CD14-positive monocyte (primary cell): ENCODE measurements around the gene MYH16. TPM values are rescaled to one million over a fixed set of nuclear protein-coding genes. Genes with fewer than 3 reads are reported as not detected.
"Not testable (repeated sequence)": the region's sequence is repeated elsewhere in the genome, so short reads cannot be mapped to it uniquely, and the experiment has no call there.

Source experiments
- DNase-seq, 3 donors: peaks; one replicate each; pipeline ENCODE4 v3.0.0-alpha.2; 2011 to 2022
- H2AFZ ChIP-seq: 2 replicates; pipeline ENCODE4 v1.6.0; 2012; ENCODE audit warnings: mild to moderate bottlenecking, low read depth, low read length, inconsistent platforms; ENCODE audit not compliant: insufficient read depth, poor library complexity, severe bottlenecking
- H3K27ac ChIP-seq, 2 donors: 1 replicate in 1 of 2; 2 replicates in 1 of 2; pipeline ENCODE4 v1.5.1; 2012 to 2013; ENCODE audit warnings: low read length in 2 of 2, control low read depth in 1 of 2, inconsistent platforms in 1 of 2, low read depth in 1 of 2, mild to moderate bottlenecking in 1 of 2
- H3K27me3 ChIP-seq, 2 donors: one replicate each; pipeline versions ENCODE4 v1.6.0 to v1.6.1; 2011 to 2013; ENCODE audit warnings: low read length in 2 of 2; ENCODE audit not compliant: control insufficient read depth in 2 of 2, insufficient read depth in 2 of 2
- H3K36me3 ChIP-seq, 2 donors: replicated peaks in 1 of 2; 1 replicate in 1 of 2; 2 replicates in 1 of 2; pipeline versions ENCODE4 v1.5.1 to v1.6.1; 2012 to 2013; ENCODE audit warnings: low read length in 2 of 2, control low read depth in 1 of 2, inconsistent platforms in 1 of 2, mild to moderate bottlenecking in 1 of 2; ENCODE audit not compliant: insufficient read depth in 2 of 2, control insufficient read depth in 1 of 2
- H3K4me1 ChIP-seq, 2 donors: 1 replicate in 1 of 2; 2 replicates in 1 of 2; pipeline versions ENCODE4 v1.5.1 to v1.6.1; 2012 to 2013; ENCODE audit warnings: low read length in 2 of 2, control low read depth in 1 of 2, inconsistent platforms in 1 of 2, mild to moderate bottlenecking in 1 of 2, moderate library complexity in 1 of 2; ENCODE audit not compliant: insufficient read depth in 2 of 2, control insufficient read depth in 1 of 2
- H3K4me2 ChIP-seq: replicated peaks from 2 replicates; pipeline ENCODE3; 2012; ENCODE audit warnings: low read length, moderate library complexity, mild to moderate bottlenecking; ENCODE audit not compliant: poor library complexity, severe bottlenecking; ENCODE audit errors: extremely low read depth
- H3K4me3 ChIP-seq, 3 experiments: fragments of 200-600 bp in 1 of 3; sonication (generic) in 1 of 3; replicated peaks in 1 of 3; 1 replicate in 2 of 3; 2 replicates in 1 of 3; pipeline ENCODE4 v1.5.1; 2011 to 2013; ENCODE audit warnings: low read length in 3 of 3, mild to moderate bottlenecking in 3 of 3, control low read depth in 2 of 3, low read depth in 2 of 3, inconsistent platforms in 1 of 3, moderate library complexity in 1 of 3
- H3K79me2 ChIP-seq: 2 replicates; pipeline ENCODE4 v1.6.0; 2012; ENCODE audit warnings: mild to moderate bottlenecking, control low read depth, inconsistent platforms, low read length, moderate library complexity; ENCODE audit not compliant: insufficient read depth
- H3K9ac ChIP-seq: 2 replicates; pipeline ENCODE4 v1.6.0; 2017; ENCODE audit warnings: low read length, mild to moderate bottlenecking; ENCODE audit not compliant: insufficient read depth, poor library complexity, severe bottlenecking
- H3K9me3 ChIP-seq, 2 donors: replicated peaks in 1 of 2; 1 replicate in 1 of 2; 2 replicates in 1 of 2; pipeline versions ENCODE4 v1.5.1 to v1.6.1; 2012 to 2013; ENCODE audit warnings: low read length in 2 of 2, control low read depth in 1 of 2; ENCODE audit not compliant: control insufficient read depth in 1 of 2, insufficient read depth in 1 of 2
- H4K20me1 ChIP-seq: 2 replicates; pipeline ENCODE4 v1.6.0; 2012; ENCODE audit warnings: mild to moderate bottlenecking, low read length, control low read depth, moderate library complexity; ENCODE audit not compliant: insufficient read depth
- H3K27ac Mint-ChIP-seq, 7 donors: one replicate each; pipeline ENCODE4 v1.8.0; 2020; ENCODE audit warnings: mild to moderate bottlenecking in 7 of 7, mixed read lengths in 7 of 7, moderate library complexity in 6 of 7, inconsistent platforms in 2 of 7
- H3K27me3 Mint-ChIP-seq, 3 donors: one replicate each; pipeline ENCODE4 v1.8.0; 2021 to 2022; ENCODE audit warnings: low read depth in 3 of 3, mild to moderate bottlenecking in 3 of 3, mixed read lengths in 3 of 3, moderate library complexity in 3 of 3, inconsistent platforms in 1 of 3
- H3K36me3 Mint-ChIP-seq, 2 donors: one replicate each; pipeline ENCODE4 v1.8.0; 2020; ENCODE audit warnings: mixed read lengths in 2 of 2, inconsistent platforms in 1 of 2, mild to moderate bottlenecking in 1 of 2
- H3K4me1 Mint-ChIP-seq: one replicate; pipeline ENCODE4 v1.8.0; 2020; ENCODE audit warnings: mild to moderate bottlenecking, mixed read lengths
- H3K4me3 Mint-ChIP-seq, 2 donors: one replicate each; pipeline ENCODE4 v1.8.0; 2020; ENCODE audit warnings: mild to moderate bottlenecking in 2 of 2, mixed read lengths in 2 of 2, moderate library complexity in 1 of 2
- H3K9me3 Mint-ChIP-seq, 7 donors: one replicate each; pipeline ENCODE4 v1.8.0; 2020 to 2022; ENCODE audit warnings: mixed read lengths in 7 of 7, mild to moderate bottlenecking in 6 of 7, moderate library complexity in 6 of 7, inconsistent platforms in 2 of 7
- CTCF ChIP-seq: fragments of 200-600 bp; IDR thresholded peaks from one replicate; pipeline ENCODE4 v1.8.0; 2022; ENCODE audit warnings: antibody characterized with exemption, mild to moderate bottlenecking
- WGBS: methylation state at CpG from one replicate; pipeline ENCODE4 v1.1.5; 2013; ENCODE audit warnings: missing lambda C conversion rate; ENCODE audit not compliant: insufficient coverage; 5-methylcytosine and 5-hydroxymethylcytosine counted together
- intact Hi-C, 2 donors: fragments of 100-400 bp; cut with micrococcal nuclease; formaldehyde crosslinking; loops; one replicate each; pipeline versions ENCODE4 v1.15.0 to v1.15.1; 2023
- polyA plus RNA-seq, 3 donors: library from polyadenylated mRNA; depleted of rRNA in 1 of 3; unstranded in 2 of 3; stranded (reverse) in 1 of 3; fragments of 300-500 nt in 2 of 3; fragments of >200 nt in 1 of 3; fragmentation: Illumina TruSeq in 2 of 3; gene quantifications; 1 replicate in 2 of 3; 2 replicates in 1 of 3; pipeline ENCODE4 v1.2.3, GENCODE V29; 2012 to 2021

MYH16 gene
- polyA plus RNA-seq, 3 donors, result not detected

DNA sequence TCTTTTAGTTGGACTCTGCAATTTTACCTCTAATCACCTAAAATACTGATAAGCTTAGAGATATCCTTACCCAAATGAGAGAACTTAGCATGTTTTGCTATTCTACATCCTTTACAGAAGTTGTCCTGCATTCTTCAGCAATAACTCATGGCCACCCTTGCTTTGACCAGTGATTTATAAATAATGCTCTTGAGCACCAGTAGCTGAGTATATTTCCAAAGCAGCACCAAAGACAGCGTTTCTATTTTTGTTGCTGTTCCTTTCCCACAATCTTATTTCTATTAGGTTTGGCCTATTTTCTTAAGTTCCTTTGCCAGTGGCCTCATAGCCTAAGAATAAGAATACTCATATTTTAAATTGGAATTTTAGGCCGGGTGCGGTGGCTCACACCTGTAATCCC, 68.0 kb downstream of the MYH16 start:
- no peak overlapping the region for H3K4me3 ChIP-seq
- no peak overlapping the region for H3K4me3 Mint-ChIP-seq
- intact Hi-C loops, result no loop called here
- no peak overlapping the region for H3K4me2 ChIP-seq
- peaks cover 89 to 91% of the 10 kb centered on the region in 2 donors for H3K36me3 ChIP-seq
- no peaks in the 10 kb centered on the region for H3K9me3 ChIP-seq
- H3K27me3 ChIP-seq, result no peaks in the 10 kb centered on the region
- no peaks in the 10 kb centered on the region for H3K4me1 Mint-ChIP-seq
- no CpG with 5 or more reads among the region's 3 CpGs for WGBS
- peaks cover 72 to 92% of the 10 kb centered on the region in 2 donors for H3K36me3 Mint-ChIP-seq
- H2AFZ ChIP-seq, result no peak overlapping the region
- H3K27me3 Mint-ChIP-seq, result no peaks in the 10 kb centered on the region
- H3K9ac ChIP-seq, result no peak overlapping the region
- no peak for DNase-seq
- peaks cover 83% of the 10 kb centered on the region for H4K20me1 ChIP-seq
- no peaks in the 10 kb centered on the region for H3K9me3 Mint-ChIP-seq
- no peaks in the 10 kb centered on the region for H3K4me1 ChIP-seq
- no peak overlapping the region for H3K27ac ChIP-seq
- peaks cover 62% of the 10 kb centered on the region for H3K79me2 ChIP-seq
- no peak for TF ChIP-seq CTCF
- no peak overlapping the region for H3K27ac Mint-ChIP-seq

DNA sequence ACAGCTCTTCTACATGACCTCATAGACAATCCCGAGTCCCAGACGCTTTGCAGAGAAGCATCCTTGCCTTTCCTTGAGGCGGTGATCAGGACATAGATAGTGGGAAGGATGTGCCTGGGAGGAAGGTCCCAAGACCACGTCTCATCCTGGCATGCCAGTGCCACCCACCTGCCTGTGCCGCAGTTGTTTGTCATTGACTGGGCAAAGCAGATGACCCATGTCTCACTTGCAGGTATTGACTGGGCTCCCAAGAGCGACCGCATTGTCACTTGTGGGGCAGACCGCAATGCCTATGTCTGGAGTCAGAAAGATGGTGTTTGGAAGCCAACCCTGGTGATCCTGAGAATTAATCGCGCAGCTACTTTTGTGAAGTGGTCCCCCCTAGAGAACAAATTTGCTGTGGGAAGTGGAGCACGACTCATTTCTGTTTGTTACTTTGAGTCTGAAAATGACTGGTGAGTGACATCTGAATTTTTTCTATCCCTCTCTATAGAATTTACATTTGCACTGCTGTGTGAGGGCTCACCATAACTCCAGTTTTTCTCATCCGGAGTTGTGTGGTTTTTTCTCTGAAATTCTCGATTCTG, 71.5 kb downstream of the MYH16 start:
- H3K36me3 ChIP-seq, result peaks cover 89 to 90% of the 10 kb centered on the region in 2 donors
- no peaks in the 10 kb centered on the region for H3K27me3 ChIP-seq
- Mint-ChIP-seq H3K9me3 (no peaks in the 10 kb centered on the region), H3K36me3 (peaks cover 66 to 97% of the 10 kb centered on the region in 2 donors), H3K27me3 (no peaks in the 10 kb centered on the region), H3K27ac (peak overlapping the region in 3 of 7 donors; percentile 14 to 50 (median 30)), H3K4me1 (no peaks in the 10 kb centered on the region), H3K4me3 (no peak overlapping the region)
- H4K20me1 ChIP-seq, result peaks cover 61% of the 10 kb centered on the region
- H3K4me2 ChIP-seq, result no peak overlapping the region
- no peak overlapping the region for H2AFZ ChIP-seq
- peaks cover 46% of the 10 kb centered on the region for H3K79me2 ChIP-seq
- no peak for DNase-seq
- H3K27ac ChIP-seq, result peak overlapping the region in 1 of 2 donors; percentile 43
- intact Hi-C loops, result no loop called here
- no peak for TF ChIP-seq CTCF
- no peaks in the 10 kb centered on the region for H3K4me1 ChIP-seq
- H3K4me3 ChIP-seq, result no peak overlapping the region
- H3K9me3 ChIP-seq, result no peaks in the 10 kb centered on the region
- H3K9ac ChIP-seq, result no peak overlapping the region
- WGBS, result 100% methylated on average over 6 of the region's 13 CpGs

DNA sequence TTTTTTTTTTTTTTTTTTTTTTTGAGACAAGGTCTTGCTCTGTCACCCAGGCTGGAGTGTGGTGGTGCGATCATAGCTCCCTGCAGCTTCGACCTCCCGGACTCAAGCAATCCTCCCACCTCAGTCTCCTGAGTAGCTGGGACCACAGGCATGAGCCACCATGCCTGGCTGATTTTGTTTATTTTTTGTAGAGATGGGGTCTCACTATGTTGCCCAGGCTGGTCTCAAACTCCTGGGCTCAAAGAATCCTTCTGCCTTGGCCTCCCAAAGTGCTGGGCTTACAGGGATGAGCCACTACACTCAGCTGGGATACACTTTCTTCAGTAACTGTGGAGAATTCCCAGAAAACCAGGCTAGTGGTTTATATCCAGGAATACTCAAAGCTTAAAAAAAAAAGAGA, 78.0 kb downstream of the MYH16 start:
- H3K4me1 ChIP-seq, H3K27me3 Mint-ChIP-seq, H3K27me3 ChIP-seq, intact Hi-C loops, H3K27ac ChIP-seq, H3K4me2 ChIP-seq, H3K9me3 Mint-ChIP-seq, H3K4me1 Mint-ChIP-seq, DNase-seq, H3K9me3 ChIP-seq, H3K4me3 ChIP-seq, H3K4me3 Mint-ChIP-seq, H2AFZ ChIP-seq, H3K9ac ChIP-seq: not testable (repeated sequence)
- Mint-ChIP-seq H3K27ac (peak overlapping the region in 2 of 7 donors; percentile 25 to 82), H3K36me3 (peaks cover 51 to 91% of the 10 kb centered on the region in 2 donors)
- peaks cover 42% of the 10 kb centered on the region for H4K20me1 ChIP-seq
- peaks cover 20% of the 10 kb centered on the region for H3K79me2 ChIP-seq
- WGBS, result no CpG with 5 or more reads among the region's 3 CpGs
- peaks cover 90 to 96% of the 10 kb centered on the region in 2 donors for H3K36me3 ChIP-seq
